Gastrocnemius medialis (tissue), 4 donors: ENCODE results near the gene NSUN2. TPM values are rescaled to one million over a fixed set of nuclear protein-coding genes. Genes with fewer than 3 reads are reported as not detected.

ENCODE experiments used
- ATAC-seq, 2 donors: fragments of 150-250 bp; one replicate each; pipeline ENCODE4 v1.9.1; 2016
- DNase-seq, 2 donors: peaks; one replicate each; pipeline ENCODE4 v3.0.0-alpha.2; 2019
- H3K27ac ChIP-seq, 4 donors: fragments of 200-600 bp; sonication (generic); 1 replicate in 1 of 4; 2 replicates in 3 of 4; pipeline ENCODE4 v1.5.1; 2016 to 2018; ENCODE audit warnings: mild to moderate bottlenecking in 2 of 4, moderate library complexity in 1 of 4
- H3K27me3 ChIP-seq, 3 donors: fragments of 200-600 bp; sonication (generic) in 2 of 3; 1 replicate in 1 of 3; 2 replicates in 2 of 3; pipeline versions ENCODE4 v1.5.1 to v1.6.0; 2016 to 2019; ENCODE audit warnings: mild to moderate bottlenecking in 1 of 3, moderate library complexity in 1 of 3
- H3K36me3 ChIP-seq, 2 donors: fragments of 200-600 bp; sonication (generic) in 1 of 2; one replicate each; pipeline ENCODE4 v1.5.1; 2017 to 2018
- H3K4me1 ChIP-seq, 2 donors: fragments of 200-600 bp; sonication (generic) in 1 of 2; one replicate each; pipeline ENCODE4 v1.5.1; 2016 to 2017; ENCODE audit warnings: mild to moderate bottlenecking in 2 of 2
- H3K4me3 ChIP-seq, 4 donors: fragments of 200-600 bp; sonication (generic) in 3 of 4; 1 replicate in 1 of 4; 2 replicates in 3 of 4; pipeline ENCODE4 v1.5.1; 2016 to 2019; ENCODE audit warnings: mild to moderate bottlenecking in 2 of 4
- H3K9me3 ChIP-seq, 3 donors: fragments of 200-600 bp; sonication (generic) in 2 of 3; 1 replicate in 1 of 3; 2 replicates in 2 of 3; pipeline ENCODE4 v1.5.1; 2016 to 2019
- CTCF ChIP-seq, 5 experiments: fragments of 450-650 bp in 3 of 5; fragments of 200-600 bp in 2 of 5; sonication (generic) in 2 of 5; IDR thresholded peaks in 4 of 5; conservative IDR thresholded peaks in 1 of 5; 1 replicate in 4 of 5; 2 replicates in 1 of 5; pipeline ENCODE4 v1.5.1; 2016 to 2019; ENCODE audit warnings: antibody characterized with exemption in 5 of 5, mild to moderate bottlenecking in 3 of 5, moderate library complexity in 3 of 5
- POLR2A ChIP-seq, 2 donors: fragments of 450-650 bp; IDR thresholded peaks; one replicate each; pipeline ENCODE4 v1.6.1; 2017; ENCODE audit warnings: antibody characterized with exemption in 2 of 2, mild to moderate bottlenecking in 2 of 2, moderate library complexity in 2 of 2
- in situ Hi-C, 4 donors: fragments of 200-750 bp; cut with MboI; loops; one replicate each; pipeline versions ENCODE4 v1.15.0 to v1.8.0; 2017; ENCODE audit warnings: low sequenced_read_pairs in 4 of 4
- intact Hi-C: fragments of 100-400 bp; cut with DNase I; formaldehyde crosslinking; loops from one replicate; pipeline ENCODE4 v1.15.1; 2023; ENCODE audit warnings: low total_unique reads
- total RNA-seq, 4 donors: library from RNA; depleted of rRNA; stranded (reverse); fragments of >200 nt; gene quantifications; one replicate each; pipeline versions ENCODE4 v1.1.0 to v1.2.3, GENCODE V29; 2016

Gene NSUN2
- total RNA-seq, 4 donors from 2014 or later: 29.4 to 45.9 (median 38.0) TPM

- Histone ChIP-seq H3K27me3 (no peaks in the 10 kb centered on the region), H3K4me1 (peaks cover 3 to 4% of the 10 kb centered on the region in 2 donors), H3K36me3 (no peaks in the 10 kb centered on the region), H3K4me3 (no peak overlapping the region), H3K9me3 (no peaks in the 10 kb centered on the region), H3K27ac (no peak overlapping the region)
- TF ChIP-seq CTCF (IDR thresholded peaks at IDR 0.05 in 4 of 5, conservative IDR thresholded peaks at IDR 0.05 in 1 of 5) (no peak), POLR2A (IDR thresholded peaks at IDR 0.05) (no peak)
- DNase-seq (no peak), ATAC-seq (no peak)
- in situ Hi-C loops (loop anchor here in 1 of 4 donors (10.0 kb wide), 1 partner anchor 1086 kb away; no protein-coding TSS in a partner anchor), intact Hi-C loops (loop anchor here (10.0 kb wide), 1 partner anchor 776 kb away; no protein-coding TSS in a partner anchor)
Observed at GRCh38 chr5:6570530-6570929, 62.3 kb downstream of the NSUN2 start.

- no peak overlapping the region for H3K27ac ChIP-seq
- no peaks in the 10 kb centered on the region for H3K4me1 ChIP-seq
- no peaks in the 10 kb centered on the region for H3K36me3 ChIP-seq
- intact Hi-C loops (loop anchor here (5.0 kb wide), 1 partner anchor 1073 kb away; no protein-coding TSS in a partner anchor), in situ Hi-C loops (no loop called here)
- H3K27me3 ChIP-seq: no peaks in the 10 kb centered on the region
- ATAC-seq (no peak), DNase-seq (no peak)
- H3K4me3 ChIP-seq: no peak overlapping the region
- H3K9me3 ChIP-seq: no peaks in the 10 kb centered on the region
- no peak for TF ChIP-seq POLR2A (IDR thresholded peaks at IDR 0.05)
- TF ChIP-seq CTCF (IDR thresholded peaks at IDR 0.05 in 4 of 5, conservative IDR thresholded peaks at IDR 0.05 in 1 of 5): no peak
Observed at GRCh38 chr5:6568889-6569288, 64.0 kb downstream of the NSUN2 start.

- no peak for DNase-seq
- in situ Hi-C loops: no loop called here
Observed at GRCh38 chr5:6568383-6568782, 64.5 kb downstream of the NSUN2 start.

GRCh38 chr5:6567835-6568234 lies 65.0 kb downstream of the NSUN2 start:
- TF ChIP-seq POLR2A (IDR thresholded peaks at IDR 0.05): no peak
- TF ChIP-seq CTCF (IDR thresholded peaks at IDR 0.05 in 4 of 5, conservative IDR thresholded peaks at IDR 0.05 in 1 of 5): no peak
- no peaks in the 10 kb centered on the region for H3K36me3 ChIP-seq
- ATAC-seq (no peak), DNase-seq (no peak)
- H3K27ac ChIP-seq: no peak overlapping the region
- H3K9me3 ChIP-seq: no peaks in the 10 kb centered on the region
- no peaks in the 10 kb centered on the region for H3K27me3 ChIP-seq
- H3K4me3 ChIP-seq: no peak overlapping the region
- no peaks in the 10 kb centered on the region for H3K4me1 ChIP-seq
- in situ Hi-C loops (no loop called here), intact Hi-C loops (loop anchor here (5.0 kb wide), 1 partner anchor 1074 kb away; no protein-coding TSS in a partner anchor)

More at GRCh38 chr5:6568383-6568782, 64.5 kb downstream of the NSUN2 start:
- ATAC-seq: no peak
- no peak overlapping the region for H3K4me3 ChIP-seq
- H3K36me3 ChIP-seq: no peaks in the 10 kb centered on the region
- TF ChIP-seq CTCF (IDR thresholded peaks at IDR 0.05 in 4 of 5, conservative IDR thresholded peaks at IDR 0.05 in 1 of 5) (no peak), POLR2A (IDR thresholded peaks at IDR 0.05) (no peak)
- H3K9me3 ChIP-seq: no peaks in the 10 kb centered on the region
- H3K27ac ChIP-seq: no peak overlapping the region
- no peaks in the 10 kb centered on the region for H3K27me3 ChIP-seq
- no peaks in the 10 kb centered on the region for H3K4me1 ChIP-seq
- intact Hi-C loops: loop anchor here (5.0 kb wide), 1 partner anchor 1074 kb away; no protein-coding TSS in a partner anchor

- TF ChIP-seq CTCF (IDR thresholded peaks at IDR 0.05 in 4 of 5, conservative IDR thresholded peaks at IDR 0.05 in 1 of 5) (no peak), POLR2A (IDR thresholded peaks at IDR 0.05) (no peak)
- H3K27ac ChIP-seq: no peak overlapping the region
- intact Hi-C loops (loop anchor here (5.0 kb wide), 1 partner anchor 1075 kb away; no protein-coding TSS in a partner anchor), in situ Hi-C loops (no loop called here)
- H3K4me1 ChIP-seq: no peaks in the 10 kb centered on the region
- H3K27me3 ChIP-seq: no peaks in the 10 kb centered on the region
- no peak overlapping the region for H3K4me3 ChIP-seq
- DNase-seq: no peak
- H3K9me3 ChIP-seq: no peaks in the 10 kb centered on the region
- H3K36me3 ChIP-seq: no peaks in the 10 kb centered on the region
- no peak for ATAC-seq
Observed at GRCh38 chr5:6567068-6567467, 65.8 kb downstream of the NSUN2 start.
